GM06990 (cell line): ENCODE data around the gene VAT1L.

ENCODE experiments used
- DNase-seq: peaks from one replicate; pipeline ENCODE4 v3.0.0-alpha.2; 2011; ENCODE audit not compliant: insufficient read length; ENCODE audit errors: extremely low read depth
- H3K27me3 ChIP-seq: replicated peaks from 2 replicates; pipeline ENCODE4 v1.6.0; 2011; ENCODE audit warnings: low read length; ENCODE audit not compliant: control insufficient read depth, insufficient read depth
- H3K36me3 ChIP-seq: 2 replicates; pipeline ENCODE4 v1.5.1; 2011; ENCODE audit warnings: low read length; ENCODE audit not compliant: control insufficient read depth, insufficient read depth
- H3K4me3 ChIP-seq: replicated peaks from 2 replicates; pipeline ENCODE4 v1.5.1; 2011; ENCODE audit warnings: low read depth, mild to moderate bottlenecking, control low read depth, low read length
- CTCF ChIP-seq: IDR thresholded peaks from 2 replicates; pipeline ENCODE4 v1.5.1; 2011; ENCODE audit warnings: low read length, control low read depth, mild to moderate bottlenecking, inconsistent platforms; ENCODE audit not compliant: insufficient read depth, poor library complexity, severe bottlenecking

VAT1L gene

GRCh38 chr16:77838597-77839255 lies 50.4 kb downstream of the VAT1L start:
- Histone ChIP-seq H3K27me3 (no peaks in the 10 kb centered on the region), H3K4me3 (no peak overlapping the region), H3K36me3 (no peaks in the 10 kb centered on the region)
- TF ChIP-seq CTCF, result no peak
- no peak for DNase-seq

- H3K27me3 ChIP-seq, result no peaks in the 10 kb centered on the region; the same call in 1 of the 2 replicates
- TF ChIP-seq CTCF, result no peak
- DNase-seq, result no peak
- H3K36me3 ChIP-seq, result no peaks in the 10 kb centered on the region
- H3K4me3 ChIP-seq, result no peak overlapping the region
Measured at GRCh38 chr16:77840093-77840492, 51.7 kb downstream of the VAT1L start.

- no peak for DNase-seq
- Histone ChIP-seq H3K27me3 (no peaks in the 10 kb centered on the region; the same call in 1 of the 2 replicates), H3K36me3 (no peaks in the 10 kb centered on the region), H3K4me3 (no peak overlapping the region)
- no peak for TF ChIP-seq CTCF
Measured at GRCh38 chr16:77840673-77841501, 52.5 kb downstream of the VAT1L start.

GRCh38 chr16:77841502-77841763 lies 53.1 kb downstream of the VAT1L start:
- DNase-seq, result no peak
- Histone ChIP-seq H3K4me3 (no peak overlapping the region), H3K36me3 (no peaks in the 10 kb centered on the region), H3K27me3 (no peaks in the 10 kb centered on the region; the same call in 1 of the 2 replicates)
- no peak for TF ChIP-seq CTCF

- Histone ChIP-seq H3K4me3 (no peak overlapping the region), H3K36me3 (no peaks in the 10 kb centered on the region), H3K27me3 (no peaks in the 10 kb centered on the region; the same call in 1 of the 2 replicates)
- DNase-seq, result no peak
- no peak for TF ChIP-seq CTCF
Measured at GRCh38 chr16:77842468-77842867, 54.1 kb downstream of the VAT1L start.
